GM18511 (cell line): ENCODE measurements around the gene C3orf22.
"Not testable (repeated sequence)": the region's sequence is repeated elsewhere in the genome, so short reads cannot be mapped to it uniquely, and the experiment has no call there.

ENCODE experiments used
- ATAC-seq: cut with Tn5 transposase; IDR thresholded peaks from one replicate; pipeline ENCODE4 v1.9.1; 2021; ENCODE audit warnings: mild to moderate bottlenecking, moderate library complexity; ENCODE audit not compliant: unreplicated experiment

Gene C3orf22

GRCh38 chr3:126558336-126559071, at the start of gene C3orf22:
Gene C3orf22, minus strand, starts transcription at chr3:126558932. Its CDS starts 5,542 bp downstream, at chr3:126553390.
- ATAC-seq, result no peak

GRCh38 chr3:126607214-126607908, 48.6 kb upstream of the C3orf22 start:
- no peak for ATAC-seq

DNA sequence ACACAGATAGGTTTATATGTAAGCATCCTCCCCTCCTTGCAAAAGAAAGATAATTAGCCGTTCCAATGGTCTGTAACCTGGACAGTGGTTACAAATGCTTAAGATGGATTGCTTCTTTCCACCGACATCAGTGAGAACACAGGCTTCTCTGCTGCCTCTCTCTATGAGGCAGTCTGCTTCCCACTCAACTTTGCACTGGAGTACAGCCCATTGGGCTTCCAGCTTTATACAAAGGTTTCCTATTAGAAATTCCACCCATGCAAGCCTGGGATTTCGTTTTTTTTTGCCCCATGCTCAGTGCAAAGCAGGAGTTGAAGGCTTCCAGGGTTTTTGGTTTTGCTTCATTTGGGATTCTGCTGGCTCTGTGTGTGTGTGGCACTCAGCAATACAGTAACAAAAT, 47.3 kb upstream of the C3orf22 start:
- ATAC-seq, result no peak

GRCh38 chr3:126604691-126605090, 46.0 kb upstream of the C3orf22 start:
- ATAC-seq, result no peak

GRCh38 chr3:126599101-126599500, 40.4 kb upstream of the C3orf22 start:
- no peak for ATAC-seq

GRCh38 chr3:126595479-126595878, 36.7 kb upstream of the C3orf22 start:
- not testable (repeated sequence) for ATAC-seq

DNA sequence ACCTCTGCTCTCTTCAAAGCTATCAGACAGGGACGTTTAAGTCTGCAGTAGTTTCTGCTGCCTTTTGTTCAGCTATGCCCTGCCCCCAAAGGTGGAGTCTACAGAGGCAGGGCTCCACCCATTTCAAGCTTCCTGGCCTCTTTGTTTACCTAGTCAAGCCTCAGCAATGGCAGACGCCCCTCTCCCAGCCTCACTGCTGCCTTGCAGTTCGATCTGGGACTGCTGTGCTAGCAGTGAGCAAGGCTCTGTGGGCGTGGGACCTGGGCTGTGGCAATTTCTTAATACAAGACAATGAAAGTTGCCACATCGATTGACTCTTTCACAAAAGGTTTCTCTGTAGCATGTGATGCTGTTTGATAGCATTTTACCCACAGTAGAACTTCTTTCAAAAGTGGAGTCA, 32.8 kb upstream of the C3orf22 start:
- not testable (repeated sequence) for ATAC-seq

DNA sequence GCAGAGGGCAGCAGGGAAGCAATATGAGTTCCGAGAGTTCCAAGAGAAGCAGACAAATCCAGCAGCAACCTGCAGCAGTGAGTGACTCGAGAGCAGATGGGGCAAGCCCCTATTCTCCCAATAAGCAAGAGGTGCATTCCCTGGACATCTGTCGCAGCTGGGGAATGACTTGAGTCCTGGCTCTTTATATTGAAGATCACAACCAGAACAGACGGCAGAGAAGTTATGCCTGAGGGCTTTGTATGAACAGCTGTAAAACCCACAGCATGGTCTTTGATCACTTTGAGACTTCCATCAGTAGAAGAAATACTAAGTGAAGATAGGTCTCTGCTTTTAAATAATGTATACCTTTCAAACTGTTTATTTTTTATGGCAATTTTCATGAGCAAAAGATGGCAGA, 23.6 kb upstream of the C3orf22 start:
- ATAC-seq, result no peak

DNA sequence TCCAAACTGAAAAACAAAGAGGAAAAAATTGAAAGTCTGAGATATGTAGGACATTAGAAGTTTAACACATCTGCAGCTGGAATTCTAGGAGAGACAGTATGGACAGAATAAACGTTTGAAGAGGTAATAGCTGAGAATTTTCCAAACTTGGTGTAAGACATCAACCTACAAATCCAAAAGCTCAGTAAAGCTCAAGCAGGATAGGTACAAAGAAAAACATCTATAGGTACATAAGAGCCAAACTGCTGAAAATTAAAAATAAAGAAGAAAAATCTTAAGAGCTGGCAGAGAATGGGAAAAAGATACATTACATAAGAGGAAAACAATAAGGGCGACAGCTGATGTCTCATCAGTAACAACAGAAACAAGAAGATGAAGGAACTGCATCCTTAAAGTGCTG, 22.8 kb upstream of the C3orf22 start:
- ATAC-seq, result no peak

- ATAC-seq, result no peak
These were observed 22.0 kb upstream of the C3orf22 start for GRCh38 chr3:126580746-126581145.

GRCh38 chr3:126578702-126579101, 20.0 kb upstream of the C3orf22 start:
- no peak for ATAC-seq

GRCh38 chr3:126577261-126577660, 18.5 kb upstream of the C3orf22 start:
- ATAC-seq, result no peak

DNA sequence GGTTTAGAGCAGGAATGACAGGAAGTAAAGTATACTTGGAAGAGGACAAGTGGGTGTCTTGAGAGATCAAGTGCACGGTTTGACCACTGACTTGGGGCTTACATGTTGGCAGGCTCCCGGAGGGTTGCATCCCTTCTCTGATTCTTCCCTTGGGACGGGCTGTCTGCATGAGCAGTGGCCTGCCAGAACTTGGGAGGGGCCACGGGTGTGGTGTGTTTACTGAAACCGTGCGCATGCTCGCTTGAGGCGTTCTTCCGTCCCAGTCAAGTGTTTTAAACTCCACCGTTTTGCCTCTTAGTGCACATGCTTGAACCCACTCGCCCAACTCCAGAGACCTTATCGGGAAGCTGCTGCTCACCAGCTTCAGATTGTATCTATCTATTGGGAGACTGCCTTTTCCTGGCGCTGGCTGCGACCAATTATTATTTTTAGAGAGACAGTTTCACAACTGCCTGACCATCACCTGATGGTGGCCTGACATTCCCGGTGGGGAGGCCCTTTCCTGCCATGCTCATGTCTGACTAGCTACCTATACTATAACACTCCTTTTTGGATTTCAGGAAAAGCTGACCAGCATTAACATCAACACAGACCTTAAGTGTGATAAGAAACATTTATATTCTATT, 14.9 kb upstream of the C3orf22 start:
- ATAC-seq, result no peak

- no peak for ATAC-seq
These were observed 12.3 kb upstream of the C3orf22 start for GRCh38 chr3:126571078-126571477.

- no peak for ATAC-seq
These were observed 11.4 kb upstream of the C3orf22 start for GRCh38 chr3:126570103-126570541.

DNA sequence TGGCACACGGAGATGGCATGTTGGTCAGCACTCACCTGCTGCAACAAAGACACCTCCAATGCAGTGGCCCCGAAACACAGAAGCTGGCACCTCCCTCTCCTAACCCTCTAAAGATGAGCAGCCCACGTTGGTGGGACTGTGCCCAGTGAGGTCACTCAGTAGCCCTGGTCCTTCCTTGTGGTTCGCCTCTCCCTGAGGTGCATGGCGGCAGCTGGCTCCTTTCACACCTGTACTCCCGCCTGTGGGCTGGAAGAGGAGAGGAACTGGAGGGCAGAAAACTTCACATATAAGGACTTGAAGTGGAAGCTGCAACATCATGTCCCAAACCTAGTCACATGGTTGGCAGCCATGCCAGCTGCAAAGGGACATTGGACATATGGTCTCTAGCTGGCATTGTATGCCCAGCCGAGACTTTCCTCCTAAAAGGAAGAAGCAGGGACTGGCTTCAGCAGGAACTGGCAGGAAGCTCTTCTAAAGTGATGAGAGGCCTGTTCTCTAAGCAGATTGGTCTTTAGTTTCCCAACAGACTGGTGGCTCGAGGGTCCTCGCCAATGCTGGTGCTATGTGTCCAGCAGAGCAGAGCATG, 10.8 kb upstream of the C3orf22 start:
- no peak for ATAC-seq

GRCh38 chr3:126568776-126569342, 10.1 kb upstream of the C3orf22 start:
- ATAC-seq, result no peak

DNA sequence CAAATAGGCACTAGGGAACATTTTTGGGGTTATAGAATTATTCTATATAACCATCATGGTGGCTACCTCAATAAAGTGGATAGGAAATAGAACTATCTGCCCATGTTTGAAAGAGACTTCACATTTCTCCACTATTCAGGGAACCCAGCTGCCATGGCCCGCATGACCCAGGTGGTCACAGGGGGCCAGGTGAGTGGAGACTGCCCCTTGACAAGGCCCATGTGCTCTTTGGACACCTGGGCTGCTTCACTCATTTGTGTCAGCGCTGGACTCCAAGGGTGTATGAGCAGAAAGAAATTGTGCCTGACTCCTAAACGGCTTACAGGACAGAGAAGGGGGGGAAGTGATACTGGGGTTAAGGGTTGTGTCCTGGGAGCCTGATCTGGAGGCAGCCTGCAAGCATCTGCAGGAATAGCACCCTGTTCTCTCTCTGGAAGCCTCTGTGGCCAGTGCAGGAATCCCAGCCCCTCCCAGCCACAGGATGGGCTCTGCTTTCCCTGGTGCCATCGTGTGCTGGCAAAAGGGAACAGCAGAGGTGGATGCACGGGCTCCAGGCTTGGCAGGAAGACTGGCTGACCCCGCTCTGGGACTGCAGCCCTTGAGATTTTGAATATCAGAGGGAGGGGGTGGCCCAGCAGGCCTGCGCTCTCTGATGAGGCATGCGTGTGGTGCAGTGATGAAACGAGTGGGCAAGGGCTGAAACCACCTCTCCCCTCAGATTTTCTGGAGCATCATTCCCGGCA, 9.1 kb upstream of the C3orf22 start:
- ATAC-seq, result no peak

DNA sequence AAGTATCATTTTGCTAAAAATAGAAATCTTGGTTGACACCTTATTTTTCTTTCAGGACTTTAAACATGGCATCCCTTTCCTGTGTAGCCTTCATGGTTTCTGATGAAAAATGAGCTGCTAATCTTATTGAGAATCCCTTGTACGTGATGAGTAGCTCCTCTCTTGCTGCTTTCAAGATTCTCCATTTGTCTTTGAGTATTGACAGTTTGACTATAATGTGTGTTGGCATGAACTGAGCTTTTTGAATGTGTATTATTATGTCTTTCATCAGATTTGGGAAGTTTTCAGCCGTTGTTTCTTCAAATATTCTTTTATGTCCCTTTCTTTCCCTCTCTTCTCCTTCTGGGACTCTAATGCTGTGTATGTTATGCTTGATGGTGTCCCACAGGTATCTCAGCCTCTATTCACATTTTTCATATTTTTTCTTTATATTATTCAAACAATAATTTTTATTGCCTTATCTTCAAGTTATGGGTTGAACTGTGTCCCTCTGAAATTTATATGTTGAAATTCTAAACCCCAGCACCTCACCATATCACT, 4.1 kb upstream of the C3orf22 start:
- ATAC-seq, result no peak

- ATAC-seq, result no peak
These were observed 971 bp downstream of the C3orf22 start for GRCh38 chr3:126557761-126558160.
